ENCODE results near the gene FKBP14.

FKBP14 gene

GRCh38 chr7:30018451-30018850 is 8.1 kb downstream of the FKBP14 start:
- DNase-seq (ENCODE audit: low spot score): no peak
- no peaks in the 10 kb centered on the region for H3K4me1 ChIP-seq (ENCODE audit: control insufficient read depth in 2 of 2, insufficient read depth in 1 of 2, low read depth in 1 of 2, low read length in 2 of 2)
- no peak overlapping the region for H2BK15ac ChIP-seq (ENCODE audit: low read length)
- no peak overlapping the region for H3K23ac ChIP-seq (ENCODE audit: low read depth, low read length, poor library complexity)
- H3K9ac ChIP-seq (ENCODE audit: low read depth, low read length, poor library complexity): no peak overlapping the region
- no peak overlapping the region for H4K91ac ChIP-seq (ENCODE audit: low read depth, low read length, poor library complexity)
- H2AK5ac ChIP-seq (ENCODE audit: low read depth, low read length): no peak overlapping the region
- no peak overlapping the region for H3K4me3 ChIP-seq (ENCODE audit: low read length in 2 of 2)
- H3K27me3 ChIP-seq (ENCODE audit: control insufficient read depth in 3 of 3, insufficient read depth in 3 of 3, low read depth in 1 of 3, low read length in 3 of 3): no peaks in the 10 kb centered on the region
- no peak overlapping the region for H3K4ac ChIP-seq (ENCODE audit: low read length)
- no peak overlapping the region for H4K8ac ChIP-seq (ENCODE audit: low read depth, low read length)
- H3K4me2 ChIP-seq (ENCODE audit: insufficient read depth, low read length, poor library complexity, severe bottlenecking): no peak overlapping the region
- H3K14ac ChIP-seq (ENCODE audit: low read length): no peak overlapping the region
- no peaks in the 10 kb centered on the region for H3K9me3 ChIP-seq (replicated peaks in 1 of 2; ENCODE audit: control insufficient read depth in 2 of 2, insufficient read depth in 1 of 2, low read depth in 1 of 2, low read length in 2 of 2)
- no peak overlapping the region for H3K27ac ChIP-seq (replicated peaks; ENCODE audit: low read length)
- no peak overlapping the region for H2BK120ac ChIP-seq (ENCODE audit: low read depth, low read length)
- H2BK5ac ChIP-seq (ENCODE audit: low read length): no peak overlapping the region
- H2BK12ac ChIP-seq (ENCODE audit: low read length): no peak overlapping the region
- H3K36me3 ChIP-seq (replicated peaks in 1 of 2; ENCODE audit: control insufficient read depth in 2 of 2, insufficient read depth in 2 of 2, low read length in 2 of 2): peaks cover 0 to 47% of the 10 kb centered on the region in 2 donors
- H3K79me1 ChIP-seq (ENCODE audit: low read depth, low read length): no peaks in the 10 kb centered on the region
- no peak overlapping the region for H2AFZ ChIP-seq (ENCODE audit: low read length)
- no peak overlapping the region for H3K18ac ChIP-seq (ENCODE audit: low read length)

- Histone ChIP-seq H2AFZ (ENCODE audit: low read length) (no peak overlapping the region), H3K27ac (replicated peaks; ENCODE audit: low read length) (no peak overlapping the region), H3K27me3 (ENCODE audit: control insufficient read depth in 3 of 3, insufficient read depth in 3 of 3, low read depth in 1 of 3, low read length in 3 of 3) (no peaks in the 10 kb centered on the region), H3K9me3 (replicated peaks in 1 of 2; ENCODE audit: control insufficient read depth in 2 of 2, insufficient read depth in 1 of 2, low read depth in 1 of 2, low read length in 2 of 2) (no peaks in the 10 kb centered on the region), H3K79me1 (ENCODE audit: low read depth, low read length) (no peaks in the 10 kb centered on the region), H2BK15ac (ENCODE audit: low read length) (no peak overlapping the region), H3K4ac (ENCODE audit: low read length) (no peak overlapping the region), H2BK120ac (ENCODE audit: low read depth, low read length) (no peak overlapping the region), H2BK12ac (ENCODE audit: low read length) (no peak overlapping the region), H4K8ac (ENCODE audit: low read depth, low read length) (no peak overlapping the region), H2AK5ac (ENCODE audit: low read depth, low read length) (no peak overlapping the region), H3K9ac (ENCODE audit: low read depth, low read length, poor library complexity) (no peak overlapping the region), H3K14ac (ENCODE audit: low read length) (no peak overlapping the region), H3K18ac (ENCODE audit: low read length) (no peak overlapping the region), H4K91ac (ENCODE audit: low read depth, low read length, poor library complexity) (no peak overlapping the region), H3K23ac (ENCODE audit: low read depth, low read length, poor library complexity) (no peak overlapping the region), H3K4me3 (ENCODE audit: low read length in 2 of 2) (no peak overlapping the region), H3K36me3 (replicated peaks in 1 of 2; ENCODE audit: control insufficient read depth in 2 of 2, insufficient read depth in 2 of 2, low read length in 2 of 2) (peaks cover 0 to 33% of the 10 kb centered on the region in 2 donors), H3K4me1 (ENCODE audit: control insufficient read depth in 2 of 2, insufficient read depth in 1 of 2, low read depth in 1 of 2, low read length in 2 of 2) (no peaks in the 10 kb centered on the region), H2BK5ac (ENCODE audit: low read length) (no peak overlapping the region), H3K4me2 (ENCODE audit: insufficient read depth, low read length, poor library complexity, severe bottlenecking) (no peak overlapping the region)
- no CpG with 5 or more reads among the region's 3 CpGs for WGBS, 2 donors (ENCODE audit: extremely low coverage in 2 of 2, insufficient read length in 2 of 2, insufficient replicate concordance in 1 of 2)
- no peak for DNase-seq (ENCODE audit: low spot score)
Measured at GRCh38 chr7:30012757-30013156, 13.7 kb downstream of the FKBP14 start.

GRCh38 chr7:30010021-30010420 is 16.5 kb downstream of the FKBP14 start:
- Histone ChIP-seq H2AK5ac (ENCODE audit: low read depth, low read length) (no peak overlapping the region), H4K91ac (ENCODE audit: low read depth, low read length, poor library complexity) (no peak overlapping the region), H3K27me3 (ENCODE audit: control insufficient read depth in 3 of 3, insufficient read depth in 3 of 3, low read depth in 1 of 3, low read length in 3 of 3) (no peaks in the 10 kb centered on the region), H3K4ac (ENCODE audit: low read length) (no peak overlapping the region), H3K4me2 (ENCODE audit: insufficient read depth, low read length, poor library complexity, severe bottlenecking) (no peak overlapping the region), H3K27ac (replicated peaks; ENCODE audit: low read length) (no peak overlapping the region), H2AFZ (ENCODE audit: low read length) (no peak overlapping the region), H2BK5ac (ENCODE audit: low read length) (no peak overlapping the region), H3K4me3 (ENCODE audit: low read length in 2 of 2) (no peak overlapping the region), H3K79me1 (ENCODE audit: low read depth, low read length) (no peaks in the 10 kb centered on the region), H2BK12ac (ENCODE audit: low read length) (no peak overlapping the region), H3K23ac (ENCODE audit: low read depth, low read length, poor library complexity) (no peak overlapping the region), H3K14ac (ENCODE audit: low read length) (no peak overlapping the region), H3K4me1 (ENCODE audit: control insufficient read depth in 2 of 2, insufficient read depth in 1 of 2, low read depth in 1 of 2, low read length in 2 of 2) (peaks cover 2 to 5% of the 10 kb centered on the region in 2 donors), H3K9ac (ENCODE audit: low read depth, low read length, poor library complexity) (no peak overlapping the region), H2BK120ac (ENCODE audit: low read depth, low read length) (no peak overlapping the region), H3K9me3 (replicated peaks in 1 of 2; ENCODE audit: control insufficient read depth in 2 of 2, insufficient read depth in 1 of 2, low read depth in 1 of 2, low read length in 2 of 2) (no peaks in the 10 kb centered on the region), H2BK15ac (ENCODE audit: low read length) (no peak overlapping the region), H3K18ac (ENCODE audit: low read length) (no peak overlapping the region), H4K8ac (ENCODE audit: low read depth, low read length) (no peak overlapping the region), H3K36me3 (replicated peaks in 1 of 2; ENCODE audit: control insufficient read depth in 2 of 2, insufficient read depth in 2 of 2, low read length in 2 of 2) (peaks cover 0 to 16% of the 10 kb centered on the region in 2 donors)
- no peak for DNase-seq (ENCODE audit: low spot score)
- WGBS, 2 donors (ENCODE audit: extremely low coverage in 2 of 2, insufficient read length in 2 of 2, insufficient replicate concordance in 1 of 2): 100% methylated on average over 1 of the region's 6 CpGs

- Histone ChIP-seq H3K36me3 (replicated peaks in 1 of 2; ENCODE audit: control insufficient read depth in 2 of 2, insufficient read depth in 2 of 2, low read length in 2 of 2) (no peaks in the 10 kb centered on the region), H3K23ac (ENCODE audit: low read depth, low read length, poor library complexity) (no peak overlapping the region), H2AFZ (ENCODE audit: low read length) (peak overlapping the region; percentile 66), H3K9ac (ENCODE audit: low read depth, low read length, poor library complexity) (no peak overlapping the region), H2BK15ac (ENCODE audit: low read length) (no peak overlapping the region), H3K4me2 (ENCODE audit: insufficient read depth, low read length, poor library complexity, severe bottlenecking) (no peak overlapping the region), H2BK120ac (ENCODE audit: low read depth, low read length) (no peak overlapping the region), H3K4ac (ENCODE audit: low read length) (no peak overlapping the region), H3K27me3 (ENCODE audit: control insufficient read depth in 3 of 3, insufficient read depth in 3 of 3, low read depth in 1 of 3, low read length in 3 of 3) (no peaks in the 10 kb centered on the region), H3K9me3 (replicated peaks in 1 of 2; ENCODE audit: control insufficient read depth in 2 of 2, insufficient read depth in 1 of 2, low read depth in 1 of 2, low read length in 2 of 2) (no peaks in the 10 kb centered on the region), H3K18ac (ENCODE audit: low read length) (no peak overlapping the region), H2AK5ac (ENCODE audit: low read depth, low read length) (no peak overlapping the region), H3K4me3 (ENCODE audit: low read length in 2 of 2) (no peak overlapping the region), H3K14ac (ENCODE audit: low read length) (no peak overlapping the region), H2BK5ac (ENCODE audit: low read length) (no peak overlapping the region), H4K91ac (ENCODE audit: low read depth, low read length, poor library complexity) (no peak overlapping the region), H2BK12ac (ENCODE audit: low read length) (no peak overlapping the region), H3K27ac (replicated peaks; ENCODE audit: low read length) (no peak overlapping the region), H3K79me1 (ENCODE audit: low read depth, low read length) (no peaks in the 10 kb centered on the region), H3K4me1 (ENCODE audit: control insufficient read depth in 2 of 2, insufficient read depth in 1 of 2, low read depth in 1 of 2, low read length in 2 of 2) (peaks cover 2 to 11% of the 10 kb centered on the region in 2 donors), H4K8ac (ENCODE audit: low read depth, low read length) (no peak overlapping the region)
- no peak for DNase-seq (ENCODE audit: low spot score)
- no CpG with 5 or more reads among the region's 3 CpGs for WGBS, 2 donors (ENCODE audit: extremely low coverage in 2 of 2, insufficient read length in 2 of 2, insufficient replicate concordance in 1 of 2)
Measured at GRCh38 chr7:30005464-30005863, 21.0 kb downstream of the FKBP14 start.

All from neuronal stem cell (in vitro differentiated cells).